Measurements from ENCODE around the gene ZIM2. TPM values are rescaled to one million over a fixed set of nuclear protein-coding genes. Genes with fewer than 3 reads are reported as not detected.

The ZIM2 gene
- total and polyA plus RNA-seq, 9 of the 15 experiments (the other 6 are each of a cell fraction or from before 2014, with no cell fraction given), result not detected

- no peak for TF ChIP-seq LARP7 (IDR thresholded peaks at IDR 0.05)
- TF ChIP-seq ZNF407 (IDR thresholded peaks at IDR 0.05; ENCODE audit: low read depth), result no peak
- TF ChIP-seq THAP7 (CRISPR knock-in tag; IDR thresholded peaks at IDR 0.05), result no peak
- no peak for TF ChIP-seq ZNF124 (CRISPR knock-in tag; IDR thresholded peaks at IDR 0.05)
- TF ChIP-seq E2F1 (CRISPR knock-in tag; IDR thresholded peaks at IDR 0.05), result no peak
- TF ChIP-seq ZNF830 (CRISPR knock-in tag; IDR thresholded peaks at IDR 0.05), result no peak
Observed at GRCh38 chr19:56869886-56870285, 29.4 kb upstream of the ZIM2 start (continued).
